Astrocyte (in vitro differentiated cells and primary cell): ENCODE results near the gene DNER.

Experiments used
- EZH2 ChIP-seq: IDR thresholded peaks from 2 replicates; pipeline ENCODE4 v1.6.1; 2012; ENCODE audit warnings: mild to moderate bottlenecking, low read length, inconsistent platforms; ENCODE audit not compliant: insufficient read depth
- TF ChIP-seq, protein P1 (sequence below): IDR thresholded peaks from 2 replicates; pipeline ENCODE4 v1.5.1; 2011; ENCODE audit warnings: low read depth, mild to moderate bottlenecking, inconsistent platforms, low read length, moderate library complexity; ENCODE audit not compliant: insufficient read depth

DNA sequence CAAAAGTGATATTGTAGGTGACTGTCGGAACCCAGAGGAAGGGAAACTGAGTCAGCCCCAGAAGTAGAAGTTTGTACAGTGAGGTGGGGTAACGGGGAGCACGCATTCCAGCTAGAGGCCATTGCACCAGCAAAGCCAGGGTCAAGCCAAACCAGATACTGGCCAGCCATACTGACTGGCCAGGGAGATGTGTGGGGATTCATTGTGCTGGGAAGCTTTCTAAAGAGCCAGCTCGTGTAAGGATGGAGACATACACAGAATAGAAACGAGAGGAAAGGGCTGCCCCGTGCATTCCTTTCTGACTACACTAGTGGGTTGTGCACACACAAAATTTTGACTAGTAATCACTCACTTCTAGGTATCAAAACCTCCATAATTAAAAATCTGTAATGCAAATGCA, 268.0 kb downstream of the DNER start:
- TF ChIP-seq, protein P1, sequence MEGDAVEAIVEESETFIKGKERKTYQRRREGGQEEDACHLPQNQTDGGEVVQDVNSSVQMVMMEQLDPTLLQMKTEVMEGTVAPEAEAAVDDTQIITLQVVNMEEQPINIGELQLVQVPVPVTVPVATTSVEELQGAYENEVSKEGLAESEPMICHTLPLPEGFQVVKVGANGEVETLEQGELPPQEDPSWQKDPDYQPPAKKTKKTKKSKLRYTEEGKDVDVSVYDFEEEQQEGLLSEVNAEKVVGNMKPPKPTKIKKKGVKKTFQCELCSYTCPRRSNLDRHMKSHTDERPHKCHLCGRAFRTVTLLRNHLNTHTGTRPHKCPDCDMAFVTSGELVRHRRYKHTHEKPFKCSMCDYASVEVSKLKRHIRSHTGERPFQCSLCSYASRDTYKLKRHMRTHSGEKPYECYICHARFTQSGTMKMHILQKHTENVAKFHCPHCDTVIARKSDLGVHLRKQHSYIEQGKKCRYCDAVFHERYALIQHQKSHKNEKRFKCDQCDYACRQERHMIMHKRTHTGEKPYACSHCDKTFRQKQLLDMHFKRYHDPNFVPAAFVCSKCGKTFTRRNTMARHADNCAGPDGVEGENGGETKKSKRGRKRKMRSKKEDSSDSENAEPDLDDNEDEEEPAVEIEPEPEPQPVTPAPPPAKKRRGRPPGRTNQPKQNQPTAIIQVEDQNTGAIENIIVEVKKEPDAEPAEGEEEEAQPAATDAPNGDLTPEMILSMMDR = no peak
- TF ChIP-seq EZH2 = no peak
